HG02678 (cell line): ENCODE results near the gene VTI1A.

Experiments
- ATAC-seq: cut with Tn5 transposase; IDR thresholded peaks from one replicate; pipeline ENCODE4 v1.9.1; 2021; ENCODE audit warnings: mild to moderate bottlenecking, moderate library complexity; ENCODE audit not compliant: unreplicated experiment

VTI1A gene

DNA sequence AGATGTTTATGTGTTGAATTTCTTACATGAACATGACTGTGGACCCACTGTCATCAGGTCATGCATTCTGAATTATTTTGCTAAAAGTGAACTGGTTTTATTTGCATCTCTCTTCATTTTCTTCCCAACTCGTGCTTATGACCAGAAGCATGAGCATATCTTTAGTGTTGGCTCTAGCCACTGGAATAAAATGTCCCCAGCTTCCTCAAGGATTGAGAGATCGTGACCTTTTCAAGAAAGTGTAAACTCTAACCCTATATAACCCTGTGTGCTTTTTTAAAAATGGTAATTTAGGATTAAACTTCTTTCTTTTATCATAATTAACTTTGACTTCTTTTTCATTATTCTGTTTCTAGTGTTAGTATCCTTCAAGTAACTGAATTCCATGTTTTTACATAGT lies 55.5 kb downstream of the VTI1A start:
- no peak for ATAC-seq

DNA sequence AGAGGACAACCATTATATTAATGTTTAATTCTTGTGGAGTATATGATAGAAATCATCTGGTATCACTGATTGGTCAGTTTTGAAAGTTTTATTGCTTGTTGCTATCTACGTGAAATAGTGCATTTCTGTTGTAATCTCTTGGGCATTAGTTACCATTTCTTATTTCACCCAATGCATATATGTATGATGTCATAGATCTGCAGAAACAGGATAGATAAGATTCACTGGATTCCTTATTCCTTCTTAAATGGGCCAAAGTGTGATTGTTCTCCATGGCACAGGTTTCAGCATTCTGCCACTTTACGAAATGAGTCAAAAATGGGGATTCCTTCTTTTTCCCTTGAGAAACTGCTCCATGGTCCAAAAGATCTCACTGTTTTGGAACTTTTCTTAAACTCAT lies 56.6 kb downstream of the VTI1A start:
- ATAC-seq, result no peak

DNA sequence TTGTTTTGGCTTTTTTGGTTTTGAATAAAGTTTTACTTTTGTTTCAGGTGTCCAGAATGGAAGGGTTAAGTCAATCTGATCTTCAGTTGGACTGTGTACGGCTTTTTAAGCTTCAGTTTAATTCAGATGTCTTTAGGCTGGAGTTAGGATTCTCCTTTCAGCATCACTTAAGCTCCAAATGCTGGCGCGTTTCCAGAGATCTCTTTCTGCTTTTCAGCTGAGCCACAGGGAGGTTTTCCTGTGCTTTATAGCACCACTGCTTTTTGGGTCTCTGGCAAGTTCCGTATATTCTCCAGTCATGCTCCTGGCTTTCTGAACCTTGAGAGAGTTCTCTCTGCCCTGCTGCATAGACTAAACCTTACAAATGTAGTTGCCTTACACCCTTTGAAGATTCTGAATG lies 60.0 kb downstream of the VTI1A start:
- no peak for ATAC-seq

DNA sequence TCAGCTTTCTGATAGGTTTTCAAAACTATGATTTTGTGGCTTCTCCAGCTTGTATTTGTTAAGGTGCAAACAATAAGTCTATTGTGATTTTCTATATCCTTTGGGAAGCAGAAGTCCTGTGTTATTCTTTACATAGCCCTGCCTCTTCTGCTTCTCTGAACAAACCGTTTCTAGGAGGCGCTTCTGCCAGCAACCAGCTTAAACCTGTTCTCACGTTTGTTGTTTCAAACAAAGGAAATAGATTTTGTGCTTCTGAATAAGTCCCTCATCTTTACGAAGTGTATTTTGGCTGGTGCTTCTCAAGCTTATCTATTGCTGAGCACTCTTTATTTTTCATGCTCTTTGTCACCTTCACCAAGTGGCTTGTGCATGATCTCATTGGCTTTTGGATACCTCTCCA lies 61.0 kb downstream of the VTI1A start:
- no peak for ATAC-seq

DNA sequence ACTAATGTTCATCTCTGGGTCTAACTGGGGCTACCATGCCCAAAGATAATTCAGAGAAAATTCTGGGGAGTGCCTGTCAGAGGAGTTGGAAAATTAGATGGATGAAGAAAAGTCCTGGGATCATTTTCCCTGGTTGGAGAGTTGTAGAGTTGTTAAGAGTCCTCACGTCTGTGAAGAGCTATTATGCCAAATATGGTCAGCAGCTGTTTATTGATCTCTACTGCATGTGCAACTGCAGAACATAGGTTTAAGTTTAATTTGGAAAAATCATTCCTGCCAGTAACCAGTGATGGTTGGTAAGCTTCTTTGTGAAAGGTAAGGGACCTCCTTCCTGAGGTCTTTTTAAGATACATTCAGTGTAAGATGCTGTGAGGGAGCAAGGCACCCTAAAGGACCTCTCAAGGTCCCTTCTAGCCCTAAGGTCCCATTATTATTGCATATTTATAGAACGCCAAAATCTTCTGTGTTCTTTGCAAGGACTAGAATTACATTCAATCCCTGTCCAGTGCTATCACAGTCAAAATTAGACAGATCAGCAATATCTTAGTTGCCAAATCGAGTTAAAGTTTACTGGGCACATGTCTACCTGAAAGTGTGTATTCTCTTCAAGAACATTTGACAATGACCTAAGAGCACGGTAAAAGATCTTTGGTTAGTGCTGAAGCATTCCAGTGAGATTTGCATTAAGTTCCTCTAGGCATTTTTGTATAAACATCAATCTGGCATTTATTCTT lies 62.7 kb downstream of the VTI1A start:
- ATAC-seq, result no peak

DNA sequence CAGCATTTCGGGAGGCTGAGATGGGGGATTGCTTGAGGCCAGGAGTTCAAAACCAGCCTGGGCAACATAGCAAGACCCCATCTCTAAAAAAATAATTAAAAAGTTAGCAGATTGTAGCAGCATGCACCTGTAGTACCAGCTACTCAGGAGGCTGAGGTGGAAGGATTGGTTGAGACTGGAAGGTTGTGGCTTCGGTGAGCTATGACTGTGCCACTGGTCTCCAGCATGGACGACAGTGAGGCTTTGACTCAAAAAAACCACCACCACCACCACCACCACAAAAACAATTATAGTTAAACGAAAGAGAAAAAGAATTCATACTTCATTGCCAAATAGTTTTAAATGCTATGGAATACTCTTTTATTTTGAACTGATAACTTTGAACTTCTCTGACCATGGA lies 63.4 kb downstream of the VTI1A start:
- no peak for ATAC-seq

DNA sequence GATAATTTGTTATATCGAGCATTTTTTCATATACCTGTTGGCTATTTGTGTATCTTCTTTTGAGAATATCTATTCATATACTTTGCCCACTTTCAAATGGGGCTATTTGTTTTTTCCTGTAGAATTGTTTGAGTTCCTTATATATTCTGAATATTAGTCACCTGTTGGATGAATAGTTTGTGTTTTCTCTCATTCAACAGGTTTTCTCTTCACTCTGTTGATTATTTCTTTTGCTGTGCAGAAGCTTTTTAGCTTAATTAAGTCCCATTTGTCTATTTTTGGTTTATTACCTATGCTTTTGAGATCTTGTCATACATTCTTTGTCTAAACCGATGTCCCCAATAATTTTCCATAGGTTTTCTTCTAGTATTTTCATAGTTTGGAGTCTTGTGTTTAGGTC lies 65.3 kb downstream of the VTI1A start:
- ATAC-seq, result no peak

DNA sequence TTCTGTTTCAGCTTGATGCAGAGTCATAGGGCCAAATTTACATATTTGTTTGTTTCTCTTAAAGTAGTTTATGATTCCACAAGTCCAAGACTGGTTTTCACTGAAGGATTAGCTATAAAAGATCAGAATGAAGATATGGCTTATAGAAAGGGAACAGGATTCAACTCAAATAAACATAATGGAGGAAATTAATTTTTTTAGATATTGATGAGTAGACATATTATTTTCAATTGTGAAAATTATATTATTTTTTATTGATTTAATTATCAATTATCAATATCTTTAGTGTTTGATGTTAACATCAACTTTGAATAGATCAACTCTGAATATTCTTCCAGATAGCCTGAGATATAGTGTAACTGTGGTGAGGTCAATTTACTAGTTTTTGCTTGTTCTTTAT lies 68.1 kb downstream of the VTI1A start:
- ATAC-seq, result no peak

DNA sequence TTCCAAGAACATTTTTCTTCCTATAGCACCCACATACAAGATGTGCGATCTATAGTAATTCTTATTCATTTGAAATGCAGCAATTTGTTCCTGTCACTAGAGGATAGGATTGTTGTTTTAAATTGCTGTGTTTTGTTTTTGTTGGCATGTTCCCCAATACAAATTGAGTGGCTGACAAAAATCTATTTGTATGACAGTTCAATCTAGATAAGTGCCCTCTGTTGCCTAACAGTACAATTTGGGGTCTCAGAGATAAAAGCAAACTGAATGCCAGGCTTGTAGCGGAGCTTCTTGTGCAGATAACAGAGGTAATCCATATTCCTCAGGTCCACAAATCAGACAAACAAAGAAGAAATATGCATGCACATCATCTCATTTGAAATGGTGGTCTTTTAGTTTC lies 68.8 kb downstream of the VTI1A start:
- ATAC-seq, result no peak

DNA sequence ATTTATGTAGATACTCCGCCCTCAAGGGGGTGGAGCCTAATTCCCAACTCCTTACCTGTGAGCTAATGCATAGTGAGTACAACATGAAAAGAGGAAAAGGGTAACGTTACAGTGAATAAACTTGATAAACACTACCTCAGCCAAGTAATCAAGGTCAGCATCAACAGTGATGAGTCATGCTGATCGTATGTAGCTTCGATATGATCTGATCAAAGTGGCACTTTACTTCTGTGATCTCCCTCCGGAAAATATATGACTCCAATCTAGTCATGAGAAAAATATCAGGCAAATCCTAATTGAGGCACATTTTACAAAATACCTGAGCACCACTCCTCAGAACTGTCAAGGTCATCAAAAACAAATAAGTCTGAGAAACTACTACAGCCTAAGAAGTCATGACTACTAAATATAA lies 70.4 kb downstream of the VTI1A start:
- no peak for ATAC-seq

DNA sequence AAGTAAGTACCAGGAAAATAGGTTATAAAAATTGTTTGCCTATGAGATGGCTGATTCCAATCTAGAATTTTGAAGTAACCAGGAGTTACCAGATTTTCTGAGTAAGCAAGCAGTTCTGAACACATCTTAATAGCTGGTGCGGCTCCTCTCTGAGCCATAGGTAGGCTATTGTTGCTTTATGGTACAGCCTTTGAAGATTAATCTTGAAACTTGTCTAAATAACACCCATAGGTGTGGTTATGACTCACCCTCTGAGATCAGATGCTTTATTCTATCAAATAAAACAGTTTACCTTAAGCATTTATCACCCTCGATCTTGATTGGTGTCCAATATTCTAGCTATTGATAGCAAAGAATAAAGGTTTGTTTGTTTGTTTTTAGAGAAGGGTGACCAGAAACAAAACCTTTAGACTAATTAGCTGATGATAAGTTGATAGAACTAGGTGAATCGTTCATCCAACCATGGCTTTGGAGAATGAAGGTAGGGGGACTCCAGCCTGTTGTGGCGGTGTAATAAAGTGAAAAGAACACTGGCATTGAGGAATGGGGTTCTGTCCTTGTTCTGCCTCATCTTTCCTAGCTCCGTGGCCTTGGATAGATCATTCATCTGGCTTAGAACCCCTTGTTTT lies 72.2 kb downstream of the VTI1A start:
- ATAC-seq, result no peak

DNA sequence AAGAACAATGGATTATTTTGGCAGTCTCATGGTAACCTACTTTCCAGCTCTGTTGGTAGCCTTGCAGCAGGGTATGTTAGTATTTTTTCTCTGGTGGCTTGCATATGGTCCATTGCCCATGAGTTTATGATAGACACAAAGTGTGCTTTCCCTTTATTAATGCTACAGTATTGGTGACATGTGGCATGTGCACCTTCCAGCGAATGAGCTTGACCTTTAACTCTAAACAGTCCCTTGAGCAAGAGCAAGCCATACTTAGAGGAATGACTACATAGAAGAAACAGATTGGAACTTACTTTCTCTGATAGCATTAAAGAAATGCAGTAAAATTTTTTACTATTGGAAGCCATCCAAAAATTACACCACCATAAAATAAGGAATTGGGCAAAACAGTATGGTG lies 73.9 kb downstream of the VTI1A start:
- no peak for ATAC-seq

DNA sequence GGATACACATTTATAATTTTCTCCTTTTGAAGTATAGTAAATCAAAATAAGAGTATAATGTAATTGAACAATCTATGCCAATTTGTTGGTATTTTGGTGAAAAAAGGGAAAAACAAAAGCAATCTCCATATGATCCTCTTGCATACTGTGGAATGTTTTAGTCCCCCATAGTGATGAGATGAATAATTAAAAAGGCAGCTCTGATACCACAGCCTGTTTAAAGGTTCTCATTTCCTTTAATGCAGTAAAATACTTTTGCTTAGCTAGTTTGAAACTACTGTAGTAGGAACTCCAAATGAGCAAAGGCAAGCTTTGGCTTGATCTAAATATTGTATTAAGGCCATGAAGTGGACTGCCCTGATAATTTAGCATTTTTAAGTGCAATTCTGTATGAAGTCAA lies 77.6 kb downstream of the VTI1A start:
- no peak for ATAC-seq

DNA sequence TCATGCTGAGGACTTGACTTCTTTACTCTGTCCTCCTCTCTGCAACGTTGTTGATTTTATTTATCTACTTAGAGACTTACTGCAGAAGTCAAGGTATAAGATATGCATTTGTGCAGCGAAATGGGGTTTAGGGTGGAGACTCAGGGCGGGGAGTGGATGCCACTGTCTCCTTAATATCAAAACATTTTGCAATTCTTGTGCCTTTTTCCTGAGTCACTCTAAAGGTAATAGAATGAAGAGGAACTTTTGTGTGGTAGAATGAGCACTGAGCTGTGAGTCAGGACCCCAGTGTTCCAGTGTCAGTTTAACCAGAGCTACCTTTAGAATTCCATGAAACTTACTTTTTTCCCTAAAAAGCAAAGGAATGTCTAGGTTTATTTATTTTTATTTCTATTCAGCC lies 78.2 kb downstream of the VTI1A start:
- no peak for ATAC-seq

DNA sequence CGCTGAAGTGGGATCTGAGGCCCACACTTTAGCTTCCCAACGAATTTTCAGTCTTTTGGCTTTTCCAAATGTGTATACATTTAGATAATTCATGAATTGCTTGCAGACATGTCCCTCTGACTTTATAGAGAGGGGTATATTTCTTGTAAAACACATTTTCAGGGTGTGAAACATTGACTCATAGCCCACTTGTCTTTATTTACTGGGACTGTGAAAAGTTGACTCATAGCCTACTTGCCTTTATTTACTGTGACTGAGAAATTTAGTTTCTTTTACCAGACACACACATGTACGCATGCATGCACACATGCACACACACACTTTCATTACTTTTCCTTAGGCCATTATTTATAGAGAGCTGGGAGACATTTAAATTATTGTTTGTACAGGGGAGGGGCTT lies 79.1 kb downstream of the VTI1A start:
- ATAC-seq, result peak; percentile 73

DNA sequence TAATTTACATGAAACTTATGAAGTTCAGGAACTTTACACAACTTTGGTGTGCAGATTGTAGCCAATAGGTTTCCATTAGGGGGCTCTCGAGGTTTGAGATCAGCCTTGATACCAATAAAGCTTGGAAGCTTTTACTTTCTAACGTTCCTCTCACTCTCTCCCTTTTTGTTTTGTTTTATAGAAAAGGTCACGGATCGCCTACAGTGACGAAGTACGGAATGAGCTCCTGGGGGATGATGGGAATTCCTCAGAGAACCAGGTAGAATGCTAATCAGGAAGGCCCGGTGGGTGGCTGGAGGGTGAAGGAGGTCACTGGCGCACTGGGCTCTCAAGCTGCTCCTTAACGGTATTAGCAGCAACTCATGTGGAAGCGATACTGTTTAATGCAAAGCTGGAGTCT lies 79.9 kb downstream of the VTI1A start:
- ATAC-seq, result no peak

DNA sequence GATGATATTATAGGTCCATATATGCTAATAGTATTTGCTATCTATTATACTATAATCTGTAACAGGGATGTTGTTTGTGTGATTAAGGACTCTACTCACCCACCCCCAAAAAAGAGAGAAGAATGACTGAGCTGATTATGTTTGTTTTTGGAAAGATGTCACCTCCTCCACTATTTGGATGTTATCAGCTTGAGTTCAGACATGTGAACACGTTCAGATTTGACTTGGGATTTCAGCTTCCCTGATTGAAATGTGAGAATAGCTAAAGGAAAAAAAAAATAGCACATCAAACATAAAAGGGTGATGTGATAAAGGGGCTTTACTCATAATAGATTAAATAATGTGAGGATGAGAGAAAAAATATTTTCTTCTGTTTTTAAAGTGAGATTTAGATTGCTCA lies 81.2 kb downstream of the VTI1A start:
- ATAC-seq, result no peak

DNA sequence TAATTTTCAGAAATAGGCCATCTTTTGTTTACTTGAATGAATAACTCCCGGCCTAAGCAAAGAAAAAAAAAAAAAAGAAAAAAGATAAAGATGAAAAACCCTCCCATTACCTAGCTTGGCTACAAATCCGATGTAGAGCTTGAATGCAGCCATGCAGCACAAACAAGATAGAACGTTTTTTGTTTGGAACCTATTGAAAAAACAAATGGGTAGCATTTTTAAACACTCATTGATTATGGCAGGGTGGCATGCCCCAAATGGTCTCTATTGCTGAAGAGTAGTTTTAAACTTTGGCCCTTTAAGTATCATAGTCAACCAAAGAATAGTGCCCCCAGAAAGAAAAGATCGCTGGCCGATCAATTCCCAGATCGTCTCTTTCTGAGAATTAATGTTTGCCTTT lies 84.4 kb downstream of the VTI1A start:
- no peak for ATAC-seq

DNA sequence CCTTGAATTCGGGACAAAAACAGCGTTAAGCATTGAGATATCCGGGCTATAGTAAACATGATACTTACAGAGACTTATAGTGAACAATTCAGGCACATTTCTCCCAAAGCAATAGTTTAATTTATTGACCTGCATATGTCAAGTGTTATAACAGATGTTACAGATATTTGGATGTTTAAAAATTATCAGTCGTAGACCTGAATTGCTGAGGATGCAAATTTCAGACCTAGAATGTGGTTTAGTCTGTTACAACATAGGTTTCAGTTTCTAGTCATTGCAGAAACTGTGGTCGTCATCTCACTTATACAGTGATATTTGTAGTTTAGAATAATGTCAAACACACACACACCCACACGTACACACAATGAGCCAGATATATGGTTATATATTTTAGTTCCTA lies 85.2 kb downstream of the VTI1A start:
- ATAC-seq, result peak; percentile 97

DNA sequence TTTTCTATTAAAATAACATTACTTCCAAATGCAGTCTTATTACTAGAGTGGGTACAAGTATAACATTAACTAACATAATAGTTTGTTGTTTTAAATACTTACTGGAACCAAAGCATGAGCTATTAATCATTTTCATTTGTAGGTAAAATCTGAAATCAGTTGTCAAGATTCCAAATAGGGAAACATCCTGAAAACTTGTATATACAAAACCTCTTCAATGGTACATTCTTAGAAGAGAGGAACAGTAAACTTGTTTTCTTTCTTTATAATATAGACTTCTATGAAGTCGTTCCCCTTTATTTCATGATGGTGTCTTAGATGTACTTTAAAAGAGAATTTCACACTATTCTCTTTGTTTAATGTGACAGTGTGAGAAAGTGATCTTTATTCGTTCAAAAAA lies 85.9 kb downstream of the VTI1A start:
- no peak for ATAC-seq

DNA sequence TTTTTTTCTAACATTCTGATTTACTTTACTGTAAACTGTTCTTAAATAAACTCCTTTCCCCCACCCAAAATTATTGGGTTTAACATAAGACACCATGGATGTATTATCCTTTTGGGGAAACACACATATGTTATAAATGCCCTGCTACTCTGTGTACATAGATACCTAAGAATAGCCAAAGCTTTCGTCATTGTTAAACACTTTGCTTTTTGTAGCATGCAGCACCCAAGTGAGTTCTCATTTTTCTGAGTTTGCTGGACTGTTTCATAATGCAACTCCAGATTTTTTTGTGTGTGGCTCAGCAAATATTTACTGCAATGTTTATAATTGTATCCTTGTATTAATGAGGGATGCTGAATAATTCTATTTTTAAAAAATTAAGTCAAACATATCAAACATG lies 86.9 kb downstream of the VTI1A start:
- ATAC-seq, result no peak

DNA sequence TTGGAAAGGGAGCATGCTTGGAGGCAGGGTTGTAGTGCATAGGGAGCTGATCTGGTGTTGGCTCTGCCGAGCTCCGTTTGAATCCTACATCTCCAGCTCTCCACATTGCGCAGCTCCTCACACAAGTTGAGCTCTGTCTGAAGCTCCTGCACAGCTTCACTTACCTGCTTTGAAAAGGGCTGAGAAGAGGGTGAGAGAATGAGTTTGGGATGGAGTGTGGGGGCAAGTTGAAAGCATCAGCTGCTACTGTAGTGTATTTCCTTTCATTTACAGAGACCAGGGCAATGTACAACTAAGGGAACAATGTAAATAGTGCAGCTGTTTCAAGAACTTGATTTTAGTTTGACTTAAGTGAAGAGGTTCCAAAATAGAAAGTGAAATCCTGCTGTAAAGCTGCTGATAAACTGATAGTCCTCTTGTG lies 88.5 kb downstream of the VTI1A start:
- peak; percentile 73 for ATAC-seq

DNA sequence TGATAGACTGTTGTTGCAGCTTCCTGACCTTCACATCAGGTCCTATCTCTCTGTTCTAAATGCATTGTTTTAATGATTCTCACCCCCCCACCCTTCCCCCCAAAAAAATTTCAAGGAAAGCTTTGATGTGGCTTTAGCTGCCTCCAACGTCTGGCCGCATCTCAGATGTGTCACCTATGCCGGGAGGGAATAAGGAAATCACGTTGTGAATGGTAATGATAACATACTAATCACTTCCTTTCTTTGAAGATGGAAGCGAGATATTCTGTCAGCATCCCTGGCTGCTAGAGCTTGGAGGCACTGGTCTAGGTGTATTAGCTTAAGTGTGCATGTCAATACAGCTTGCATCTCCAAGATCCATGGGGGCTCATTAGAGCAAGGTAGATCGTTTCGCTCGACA lies 89.6 kb downstream of the VTI1A start:
- ATAC-seq, result no peak
